Measurements from ENCODE around the gene PEX1.
A peak's percentile ranks its signal among the peaks of the same experiment; 100 is the strongest.

Gene PEX1

DNA sequence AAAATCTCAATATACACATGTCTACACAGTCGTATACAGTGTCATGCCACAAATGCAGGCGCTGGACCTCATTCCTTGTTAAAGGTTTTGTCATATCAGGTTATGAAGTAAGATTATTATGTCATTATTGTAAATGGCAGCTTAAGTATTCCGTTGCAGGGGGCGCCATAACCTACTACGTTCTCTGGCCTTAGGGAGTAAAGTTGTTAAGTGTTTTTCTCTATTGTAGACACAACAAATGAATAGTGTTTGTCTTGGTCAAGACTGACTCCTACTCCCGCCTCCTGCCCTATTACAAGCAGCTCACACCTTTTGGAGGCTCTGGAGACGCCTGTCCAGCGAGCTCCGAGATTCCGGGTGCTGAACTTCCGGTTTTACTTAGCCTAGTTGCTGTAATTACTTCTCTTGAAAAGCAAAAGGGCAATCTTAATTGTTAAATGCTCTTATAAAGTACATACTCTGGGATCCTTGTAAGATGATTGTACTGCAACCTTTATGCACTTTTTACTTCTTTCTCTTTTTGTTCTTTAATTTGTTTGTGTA, 80.0 kb downstream of the PEX1 start:
- POLR2A ChIA-PET: interaction anchor here (0.6 to 2.5 kb wide), 6 partner anchors 10 to 568 kb away, joined by 3 to 22 read pairs (median 12); partner anchors contain the start of genes ANKIB1, KRIT1, MTERF1 and PEX1
- H3K27ac ChIP-seq (ENCODE audit: extremely low read depth, low read depth, low read length): peak overlapping the region; percentile 93
- H3K4me1 ChIP-seq (ENCODE audit: control insufficient read depth, insufficient read depth, low read length): no peaks in the 10 kb centered on the region
- H3K9me3 ChIP-seq (ENCODE audit: control insufficient read depth, insufficient read depth, low read depth, low read length): no peaks in the 10 kb centered on the region
- peak overlapping the region; percentile 89 for H3K4me3 ChIP-seq (ENCODE audit: low read depth, low read length)
- CTCF ChIA-PET: interaction anchor here (0.6 to 3.5 kb wide), 9 partner anchors 13 to 1119 kb away, joined by 3 to 34 read pairs (median 4); no protein-coding TSS in a partner anchor
- H3K36me3 ChIP-seq (ENCODE audit: control insufficient read depth in 2 of 2, insufficient read depth in 1 of 2, low read length in 2 of 2): peaks cover 19 to 40% of the 10 kb centered on the region in 2 experiments; a peak in 2 of 3 replicates
- TF ChIP-seq, protein P1, sequence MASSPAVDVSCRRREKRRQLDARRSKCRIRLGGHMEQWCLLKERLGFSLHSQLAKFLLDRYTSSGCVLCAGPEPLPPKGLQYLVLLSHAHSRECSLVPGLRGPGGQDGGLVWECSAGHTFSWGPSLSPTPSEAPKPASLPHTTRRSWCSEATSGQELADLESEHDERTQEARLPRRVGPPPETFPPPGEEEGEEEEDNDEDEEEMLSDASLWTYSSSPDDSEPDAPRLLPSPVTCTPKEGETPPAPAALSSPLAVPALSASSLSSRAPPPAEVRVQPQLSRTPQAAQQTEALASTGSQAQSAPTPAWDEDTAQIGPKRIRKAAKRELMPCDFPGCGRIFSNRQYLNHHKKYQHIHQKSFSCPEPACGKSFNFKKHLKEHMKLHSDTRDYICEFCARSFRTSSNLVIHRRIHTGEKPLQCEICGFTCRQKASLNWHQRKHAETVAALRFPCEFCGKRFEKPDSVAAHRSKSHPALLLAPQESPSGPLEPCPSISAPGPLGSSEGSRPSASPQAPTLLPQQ (tag by site-specific recombination; IDR thresholded peaks at IDR 0.05): 0 out of 2 replicates have a peak, but pooled peaks have one; percentile 12
- TF ChIP-seq ZNF223 (tag by site-specific recombination; IDR thresholded peaks at IDR 0.05) (no peak), ZNF623 (tag by site-specific recombination; IDR thresholded peaks at IDR 0.05) (no peak), RBAK (tag by site-specific recombination; IDR thresholded peaks at IDR 0.05) (no peak), ZNF423 (tag by site-specific recombination; IDR thresholded peaks at IDR 0.05) (no peak), ZSCAN16 (tag by site-specific recombination; IDR thresholded peaks at IDR 0.05) (no peak), ZNF23 (tag by site-specific recombination; IDR thresholded peaks at IDR 0.05; ENCODE audit: borderline replicate concordance) (no peak), GLIS1 (tag by site-specific recombination; IDR thresholded peaks at IDR 0.05) (peak; percentile 75), ZBTB20 (tag by site-specific recombination; IDR thresholded peaks at IDR 0.05) (no peak), ZEB2 (tag by site-specific recombination; IDR thresholded peaks at IDR 0.05) (peak; percentile 29; the same call in 1 of the 2 replicates), ZXDB (tag by site-specific recombination; IDR thresholded peaks at IDR 0.05) (no peak; the same call in 1 of the 2 replicates), SCRT1 (tag by site-specific recombination; IDR thresholded peaks at IDR 0.05; ENCODE audit: borderline replicate concordance) (no peak), OSR2 (tag by site-specific recombination; IDR thresholded peaks at IDR 0.05) (no peak), ZNF629 (tag by site-specific recombination; IDR thresholded peaks at IDR 0.05) (peak; percentile 96), GLI4 (tag by site-specific recombination; IDR thresholded peaks at IDR 0.05) (no peak), ZBTB48 (tag by site-specific recombination; IDR thresholded peaks at IDR 0.05) (no peak), ZNF341 (tag by site-specific recombination; IDR thresholded peaks at IDR 0.05; ENCODE audit: low read depth) (no peak), ZNF112 (tag by site-specific recombination; IDR thresholded peaks at IDR 0.05) (no peak), ZNF10 (tag by site-specific recombination; IDR thresholded peaks at IDR 0.05) (no peak), HOXD13 (CRISPR knock-in tag; IDR thresholded peaks at IDR 0.05; ENCODE audit: borderline replicate concordance) (no peak), ZNF202 (tag by site-specific recombination; IDR thresholded peaks at IDR 0.05; ENCODE audit: borderline replicate concordance) (no peak), ZNF248 (tag by site-specific recombination; IDR thresholded peaks at IDR 0.05) (no peak), ZNF19 (tag by site-specific recombination; IDR thresholded peaks at IDR 0.05; ENCODE audit: low read depth) (no peak)
- TF ChIP-seq, protein P2, sequence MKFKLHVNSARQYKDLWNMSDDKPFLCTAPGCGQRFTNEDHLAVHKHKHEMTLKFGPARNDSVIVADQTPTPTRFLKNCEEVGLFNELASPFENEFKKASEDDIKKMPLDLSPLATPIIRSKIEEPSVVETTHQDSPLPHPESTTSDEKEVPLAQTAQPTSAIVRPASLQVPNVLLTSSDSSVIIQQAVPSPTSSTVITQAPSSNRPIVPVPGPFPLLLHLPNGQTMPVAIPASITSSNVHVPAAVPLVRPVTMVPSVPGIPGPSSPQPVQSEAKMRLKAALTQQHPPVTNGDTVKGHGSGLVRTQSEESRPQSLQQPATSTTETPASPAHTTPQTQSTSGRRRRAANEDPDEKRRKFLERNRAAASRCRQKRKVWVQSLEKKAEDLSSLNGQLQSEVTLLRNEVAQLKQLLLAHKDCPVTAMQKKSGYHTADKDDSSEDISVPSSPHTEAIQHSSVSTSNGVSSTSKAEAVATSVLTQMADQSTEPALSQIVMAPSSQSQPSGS (tag by site-specific recombination; IDR thresholded peaks at IDR 0.05; ENCODE audit: low read depth): 0 out of 2 replicates have a peak, but pooled peaks have one; percentile 44
- TF ChIP-seq, protein P3, sequence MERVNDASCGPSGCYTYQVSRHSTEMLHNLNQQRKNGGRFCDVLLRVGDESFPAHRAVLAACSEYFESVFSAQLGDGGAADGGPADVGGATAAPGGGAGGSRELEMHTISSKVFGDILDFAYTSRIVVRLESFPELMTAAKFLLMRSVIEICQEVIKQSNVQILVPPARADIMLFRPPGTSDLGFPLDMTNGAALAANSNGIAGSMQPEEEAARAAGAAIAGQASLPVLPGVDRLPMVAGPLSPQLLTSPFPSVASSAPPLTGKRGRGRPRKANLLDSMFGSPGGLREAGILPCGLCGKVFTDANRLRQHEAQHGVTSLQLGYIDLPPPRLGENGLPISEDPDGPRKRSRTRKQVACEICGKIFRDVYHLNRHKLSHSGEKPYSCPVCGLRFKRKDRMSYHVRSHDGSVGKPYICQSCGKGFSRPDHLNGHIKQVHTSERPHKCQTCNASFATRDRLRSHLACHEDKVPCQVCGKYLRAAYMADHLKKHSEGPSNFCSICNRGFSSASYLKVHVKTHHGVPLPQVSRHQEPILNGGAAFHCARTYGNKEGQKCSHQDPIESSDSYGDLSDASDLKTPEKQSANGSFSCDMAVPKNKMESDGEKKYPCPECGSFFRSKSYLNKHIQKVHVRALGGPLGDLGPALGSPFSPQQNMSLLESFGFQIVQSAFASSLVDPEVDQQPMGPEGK (tag by site-specific recombination; IDR thresholded peaks at IDR 0.05): no peak
- TF ChIP-seq, protein P4, sequence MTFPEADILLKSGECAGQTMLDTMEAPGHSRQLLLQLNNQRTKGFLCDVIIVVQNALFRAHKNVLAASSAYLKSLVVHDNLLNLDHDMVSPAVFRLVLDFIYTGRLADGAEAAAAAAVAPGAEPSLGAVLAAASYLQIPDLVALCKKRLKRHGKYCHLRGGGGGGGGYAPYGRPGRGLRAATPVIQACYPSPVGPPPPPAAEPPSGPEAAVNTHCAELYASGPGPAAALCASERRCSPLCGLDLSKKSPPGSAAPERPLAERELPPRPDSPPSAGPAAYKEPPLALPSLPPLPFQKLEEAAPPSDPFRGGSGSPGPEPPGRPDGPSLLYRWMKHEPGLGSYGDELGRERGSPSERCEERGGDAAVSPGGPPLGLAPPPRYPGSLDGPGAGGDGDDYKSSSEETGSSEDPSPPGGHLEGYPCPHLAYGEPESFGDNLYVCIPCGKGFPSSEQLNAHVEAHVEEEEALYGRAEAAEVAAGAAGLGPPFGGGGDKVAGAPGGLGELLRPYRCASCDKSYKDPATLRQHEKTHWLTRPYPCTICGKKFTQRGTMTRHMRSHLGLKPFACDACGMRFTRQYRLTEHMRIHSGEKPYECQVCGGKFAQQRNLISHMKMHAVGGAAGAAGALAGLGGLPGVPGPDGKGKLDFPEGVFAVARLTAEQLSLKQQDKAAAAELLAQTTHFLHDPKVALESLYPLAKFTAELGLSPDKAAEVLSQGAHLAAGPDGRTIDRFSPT (tag by site-specific recombination; IDR thresholded peaks at IDR 0.05): no peak
- TF ChIP-seq, protein P5, sequence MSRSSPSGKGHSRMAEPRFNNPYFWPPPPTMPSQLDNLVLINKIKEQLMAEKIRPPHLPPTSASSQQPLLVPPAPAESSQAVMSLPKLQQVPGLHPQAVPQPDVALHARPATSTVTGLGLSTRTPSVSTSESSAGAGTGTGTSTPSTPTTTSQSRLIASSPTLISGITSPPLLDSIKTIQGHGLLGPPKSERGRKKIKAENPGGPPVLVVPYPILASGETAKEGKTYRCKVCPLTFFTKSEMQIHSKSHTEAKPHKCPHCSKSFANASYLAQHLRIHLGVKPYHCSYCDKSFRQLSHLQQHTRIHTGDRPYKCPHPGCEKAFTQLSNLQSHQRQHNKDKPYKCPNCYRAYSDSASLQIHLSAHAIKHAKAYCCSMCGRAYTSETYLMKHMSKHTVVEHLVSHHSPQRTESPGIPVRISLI (tag by site-specific recombination; IDR thresholded peaks at IDR 0.05): no peak
- TF ChIP-seq, protein P6, sequence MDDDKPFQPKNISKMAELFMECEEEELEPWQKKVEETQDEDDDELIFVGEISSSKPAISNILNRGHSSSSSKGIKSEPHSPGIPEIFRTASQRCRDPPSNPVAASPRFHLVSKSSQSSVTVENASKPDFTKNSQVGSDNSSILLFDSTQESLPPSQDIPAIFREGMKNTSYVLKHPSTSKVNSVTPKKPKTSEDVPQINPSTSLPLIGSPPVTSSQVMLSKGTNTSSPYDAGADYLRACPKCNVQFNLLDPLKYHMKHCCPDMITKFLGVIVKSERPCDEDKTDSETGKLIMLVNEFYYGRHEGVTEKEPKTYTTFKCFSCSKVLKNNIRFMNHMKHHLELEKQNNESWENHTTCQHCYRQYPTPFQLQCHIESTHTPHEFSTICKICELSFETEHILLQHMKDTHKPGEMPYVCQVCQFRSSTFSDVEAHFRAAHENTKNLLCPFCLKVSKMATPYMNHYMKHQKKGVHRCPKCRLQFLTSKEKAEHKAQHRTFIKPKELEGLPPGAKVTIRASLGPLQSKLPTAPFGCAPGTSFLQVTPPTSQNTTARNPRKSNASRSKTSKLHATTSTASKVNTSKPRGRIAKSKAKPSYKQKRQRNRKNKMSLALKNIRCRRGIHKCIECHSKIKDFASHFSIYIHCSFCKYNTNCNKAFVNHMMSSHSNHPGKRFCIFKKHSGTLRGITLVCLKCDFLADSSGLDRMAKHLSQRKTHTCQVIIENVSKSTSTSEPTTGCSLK (tag by site-specific recombination; IDR thresholded peaks at IDR 0.05): no peak
